HUES64 (cell line): ENCODE data around the gene NIPBL.
"Not testable (repeated sequence)": the region's sequence is repeated elsewhere in the genome, so short reads cannot be mapped to it uniquely, and the experiment has no call there.

Experiments used
- H3K27ac ChIP-seq: 2 replicates; pipeline ENCODE4 v1.7.0; 2013; ENCODE audit warnings: low read depth, low read length, inconsistent platforms
- H3K27me3 ChIP-seq: 2 replicates; pipeline ENCODE4 v1.6.1; 2013; ENCODE audit warnings: mild to moderate bottlenecking, low read length; ENCODE audit not compliant: insufficient read depth
- H3K36me3 ChIP-seq: 2 replicates; pipeline ENCODE4 v1.6.1; 2013; ENCODE audit warnings: mild to moderate bottlenecking, low read length; ENCODE audit not compliant: insufficient read depth
- H3K4me1 ChIP-seq: 2 replicates; pipeline ENCODE4 v1.6.1; 2013; ENCODE audit warnings: mild to moderate bottlenecking, low read length, moderate library complexity; ENCODE audit not compliant: insufficient read depth
- H3K4me3 ChIP-seq: 2 replicates; pipeline ENCODE4 v1.5.1; 2013; ENCODE audit warnings: mild to moderate bottlenecking, low read length, moderate library complexity
- H3K9ac ChIP-seq: 2 replicates; pipeline ENCODE4 v1.6.1; 2013; ENCODE audit warnings: mild to moderate bottlenecking, low read depth, low read length
- H3K9me3 ChIP-seq: 2 replicates; pipeline ENCODE4 v1.6.1; 2013; ENCODE audit warnings: low read depth, low read length; ENCODE audit not compliant: insufficient read depth
- WGBS: fragments of 150-250, 120-280 bp; methylation state at CpG from one replicate; pipeline ENCODE4 v1.1.7; 2013; ENCODE audit warnings: missing lambda C conversion rate; 5-methylcytosine and 5-hydroxymethylcytosine counted together

NIPBL gene

DNA sequence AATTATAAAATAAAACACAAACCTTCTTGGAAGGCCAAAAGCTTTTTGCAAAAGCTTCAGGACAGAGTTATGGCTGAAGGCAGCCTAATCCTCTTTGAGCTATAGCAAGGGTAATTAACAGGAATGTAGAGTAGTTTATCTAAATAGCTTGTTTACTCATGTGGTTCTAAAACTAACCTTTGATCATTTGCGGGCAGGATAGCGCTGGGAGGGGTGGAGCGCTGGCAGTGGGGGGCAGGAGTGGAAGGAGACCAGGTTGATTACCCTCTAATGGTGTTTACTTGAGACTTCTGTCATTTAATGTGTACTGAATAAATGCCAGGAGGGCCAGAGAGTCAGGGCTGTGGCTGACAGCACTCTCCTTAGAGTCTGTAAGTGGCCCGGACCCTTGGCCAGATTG is 217.2 kb downstream of the NIPBL start:
- WGBS: 54% methylated on average over 4 of the region's 4 CpGs
- H3K36me3 ChIP-seq, H3K4me1 ChIP-seq, H3K4me3 ChIP-seq, H3K27ac ChIP-seq, H3K9ac ChIP-seq, H3K9me3 ChIP-seq: not testable (repeated sequence)
- H3K27me3 ChIP-seq: peaks cover 35% of the 10 kb centered on the region

DNA sequence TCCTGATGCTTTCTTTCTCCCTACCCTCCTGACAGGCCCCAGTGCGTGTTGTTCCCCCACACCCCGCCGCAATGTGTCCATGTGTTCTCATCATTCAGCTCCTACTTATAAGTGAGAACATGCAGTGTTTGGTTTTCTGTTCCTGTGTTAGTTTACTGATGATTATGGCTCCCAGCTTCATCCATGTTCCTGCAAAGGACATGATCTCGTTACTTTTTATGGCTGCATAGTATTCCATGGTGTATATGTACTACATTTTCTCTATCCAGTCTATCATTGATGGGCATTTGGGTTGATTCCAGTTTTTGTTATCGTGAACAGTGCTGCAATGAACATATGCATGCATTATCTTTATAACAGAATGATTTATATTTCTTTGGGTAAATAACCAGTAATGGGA is 222.7 kb downstream of the NIPBL start:
- WGBS: 98% methylated on average over 3 of the region's 5 CpGs
- not testable (repeated sequence) for H3K4me1 ChIP-seq

DNA sequence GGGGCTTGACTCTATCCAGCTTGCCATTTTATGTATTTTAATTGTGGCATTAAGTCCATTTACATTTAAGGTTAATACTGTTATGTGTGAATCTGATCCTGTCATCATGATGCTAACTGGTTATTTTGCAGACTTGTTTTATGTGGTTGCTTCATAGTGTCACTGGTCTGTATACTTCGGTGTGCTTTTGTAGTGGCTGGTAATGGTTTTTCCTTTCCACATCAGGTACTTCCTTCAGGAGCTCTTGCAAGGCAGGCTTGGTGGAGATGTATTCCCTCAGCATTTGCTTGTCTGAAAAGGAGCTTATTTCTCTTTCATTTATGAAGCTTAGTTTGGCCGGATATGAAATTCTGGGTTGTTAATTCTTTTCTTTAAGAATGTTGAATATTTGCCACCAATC is 226.7 kb downstream of the NIPBL start:
- Histone ChIP-seq H3K27me3 (no peaks in the 10 kb centered on the region), H3K9me3 (peaks cover 18% of the 10 kb centered on the region; the same call in 1 of the 2 replicates), H3K27ac (no peak overlapping the region), H3K4me1 (no peaks in the 10 kb centered on the region), H3K4me3 (no peak overlapping the region), H3K9ac (no peak overlapping the region), H3K36me3 (peaks cover 5% of the 10 kb centered on the region; the same call in 1 of the 2 replicates)
- 88% methylated on average over 2 of the region's 2 CpGs for WGBS

More for the DNA sequence above, 222.7 kb downstream of the NIPBL start:
- not testable (repeated sequence) for H3K9ac ChIP-seq, H3K4me3 ChIP-seq, H3K27ac ChIP-seq, H3K27me3 ChIP-seq, H3K36me3 ChIP-seq
- peaks cover 24% of the 10 kb centered on the region; the same call in 1 of the 2 replicates for H3K9me3 ChIP-seq

DNA sequence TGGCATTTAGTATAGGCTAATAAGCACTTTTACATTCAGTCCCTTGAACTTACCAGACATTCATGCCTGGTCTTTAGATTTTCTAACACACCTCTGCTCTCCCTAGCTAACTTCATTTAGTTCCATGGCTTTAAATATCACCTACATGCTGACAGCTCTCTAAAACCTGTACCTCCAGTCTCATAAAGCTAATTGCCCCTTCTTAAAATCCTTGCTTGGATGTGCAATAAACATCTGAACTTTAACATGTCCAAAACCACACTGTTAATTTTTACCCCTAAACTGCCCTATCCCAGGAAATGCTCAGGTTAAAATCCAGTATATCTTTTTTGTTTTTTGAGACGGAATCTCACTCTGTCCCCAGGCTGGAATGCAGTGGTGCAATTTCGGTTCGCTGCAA is 232.8 kb downstream of the NIPBL start:
- no peaks in the 10 kb centered on the region for H3K4me1 ChIP-seq
- H3K9ac ChIP-seq: no peak overlapping the region
- H3K27ac ChIP-seq: no peak overlapping the region
- no peaks in the 10 kb centered on the region for H3K9me3 ChIP-seq
- peaks cover 7% of the 10 kb centered on the region; the same call in 1 of the 2 replicates for H3K36me3 ChIP-seq
- WGBS: 94% methylated on average over 3 of the region's 3 CpGs
- no peak overlapping the region for H3K4me3 ChIP-seq
- H3K27me3 ChIP-seq: no peaks in the 10 kb centered on the region

DNA sequence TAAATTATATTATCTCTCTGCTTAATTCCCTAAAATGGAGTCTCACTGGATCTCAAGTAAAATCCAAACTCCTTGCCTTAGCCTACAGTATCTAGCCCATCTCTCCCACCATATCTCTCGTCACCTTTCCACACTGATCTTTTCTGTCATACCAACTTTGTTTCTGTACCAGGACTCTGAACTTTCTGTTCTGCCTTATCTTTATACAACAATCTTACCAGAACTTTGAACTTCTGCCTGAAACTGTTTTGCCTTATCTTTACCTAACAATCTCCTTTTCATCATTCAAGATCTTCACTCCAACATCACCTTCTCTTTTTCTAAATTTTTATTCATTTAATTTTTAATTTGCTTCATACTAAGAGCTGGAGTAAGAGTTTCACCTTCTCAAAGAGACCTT is 233.6 kb downstream of the NIPBL start:
- Histone ChIP-seq H3K36me3 (peaks cover 9% of the 10 kb centered on the region; the same call in 1 of the 2 replicates), H3K4me1 (no peaks in the 10 kb centered on the region), H3K9ac (no peak overlapping the region), H3K27ac (no peak overlapping the region), H3K9me3 (no peaks in the 10 kb centered on the region), H3K27me3 (no peaks in the 10 kb centered on the region), H3K4me3 (no peak overlapping the region)
- 95% methylated on average over 1 of the region's 1 CpG for WGBS

DNA sequence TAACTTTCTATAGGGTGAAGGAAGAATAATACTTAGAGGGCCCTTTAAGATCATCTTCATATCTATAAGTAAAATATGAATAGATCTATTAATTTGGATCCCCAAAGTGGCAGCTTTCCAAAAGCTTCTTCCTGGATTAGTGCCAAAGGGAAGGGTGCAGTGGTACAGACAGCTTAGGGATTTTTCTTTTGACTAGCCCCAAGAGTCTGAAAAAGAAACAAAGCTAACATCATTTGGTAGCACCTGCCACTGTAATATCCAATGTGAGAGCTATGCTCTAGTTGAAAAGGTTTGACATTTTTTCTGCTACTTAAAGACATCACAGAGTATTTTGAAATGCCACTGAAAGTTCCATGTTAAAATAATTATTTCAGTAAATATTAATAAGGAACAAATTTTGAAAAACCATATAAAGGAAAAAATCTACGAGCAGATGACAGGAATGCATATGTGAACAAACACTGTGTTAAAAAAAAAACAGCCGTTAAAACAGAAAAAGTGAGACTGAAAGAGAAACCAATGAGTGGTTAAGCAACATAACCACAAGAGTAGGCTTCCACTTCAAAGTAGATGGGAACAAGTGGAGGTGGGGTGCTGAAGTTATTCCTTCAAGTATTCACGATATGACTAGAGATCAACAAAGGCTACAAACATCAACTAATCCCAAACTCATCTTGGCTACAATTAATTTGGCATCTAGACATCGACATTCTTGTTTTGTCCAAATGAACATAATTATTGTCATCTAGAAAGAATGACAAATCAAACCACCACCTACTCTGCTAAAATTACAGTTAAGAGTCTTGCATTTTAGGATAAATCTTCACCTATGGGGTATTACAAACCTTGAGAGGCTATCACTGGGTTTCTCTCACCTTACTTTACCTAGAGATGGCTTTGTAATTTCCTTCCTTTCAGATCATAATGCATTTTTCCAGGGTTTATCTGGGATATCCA is 235.1 kb downstream of the NIPBL start:
- H3K27ac ChIP-seq: no peak overlapping the region
- H3K4me3 ChIP-seq: no peak overlapping the region
- no peaks in the 10 kb centered on the region for H3K27me3 ChIP-seq
- H3K9ac ChIP-seq: no peak overlapping the region
- no peaks in the 10 kb centered on the region for H3K9me3 ChIP-seq
- WGBS: 89% methylated on average over 4 of the region's 4 CpGs
- peaks cover 9% of the 10 kb centered on the region; the same call in 1 of the 2 replicates for H3K36me3 ChIP-seq
- no peaks in the 10 kb centered on the region for H3K4me1 ChIP-seq

DNA sequence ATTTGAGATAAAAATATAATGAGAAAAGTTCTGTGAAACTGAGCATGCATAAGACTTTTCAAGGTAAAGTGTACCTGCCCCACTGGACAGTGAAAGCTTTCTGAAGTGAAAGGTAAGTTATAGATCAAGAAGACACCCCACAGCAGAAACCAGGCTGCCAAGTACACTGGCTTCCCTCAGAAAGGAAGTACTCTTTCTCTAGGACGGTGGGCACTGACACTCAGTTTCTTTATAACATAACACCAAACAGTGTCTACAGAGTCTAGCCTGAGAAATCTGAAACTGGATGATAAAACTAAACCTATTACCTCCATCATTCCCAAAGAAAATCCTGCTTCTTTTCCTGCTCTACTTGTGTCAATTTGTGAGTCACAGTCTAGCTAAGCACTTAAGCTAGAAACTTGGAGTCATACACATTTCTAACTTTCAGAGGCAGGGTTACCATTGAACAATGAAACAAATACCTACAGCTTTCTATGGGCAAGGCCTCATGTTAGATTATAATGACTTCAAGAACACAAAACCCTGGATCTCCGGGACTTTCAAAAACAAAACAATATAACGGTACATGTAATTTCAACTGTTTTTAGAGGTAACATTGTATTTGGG is 235.9 kb downstream of the NIPBL start:
- H3K36me3 ChIP-seq: peaks cover 9% of the 10 kb centered on the region; the same call in 1 of the 2 replicates
- no peaks in the 10 kb centered on the region for H3K9me3 ChIP-seq
- no peaks in the 10 kb centered on the region for H3K27me3 ChIP-seq
- H3K27ac ChIP-seq: no peak overlapping the region
- WGBS: 95% methylated on average over 3 of the region's 3 CpGs
- H3K4me3 ChIP-seq: no peak overlapping the region
- H3K4me1 ChIP-seq: no peaks in the 10 kb centered on the region
- H3K9ac ChIP-seq: no peak overlapping the region
